T-cell (primary cell): Measurements from ENCODE around the gene HRNR. TPM values are rescaled to one million over a fixed set of nuclear protein-coding genes. Genes with fewer than 3 reads are reported as not detected.

Experiments
- ATAC-seq, 4 experiments: fragments of 200-7000 bp in 3 of 4; fragments of 150-1000 bp in 1 of 4; cut with Tn5 transposase; replicated peaks in 1 of 4; 1 replicate in 3 of 4; 2 replicates in 1 of 4; pipeline ENCODE4 v1.10.0; 2021; ENCODE audit warnings: moderate library complexity in 3 of 4, mild to moderate bottlenecking in 2 of 4, moderate number of reproducible peaks in 1 of 4
- CTCF ChIA-PET, 2 donors: fragments of 300-600 bp; sonication (Branson Sonifier 250); formaldehyde crosslinking; loops; one replicate each; lab custom pipeline; 2022; ENCODE audit warnings: antibody characterized with exemption in 2 of 2; lab: Charles Lee
- POLR2A ChIA-PET, 2 donors: fragments of 300-600 bp; sonication (Branson Sonifier 250); formaldehyde crosslinking; loops; one replicate each; lab custom pipeline; 2022; ENCODE audit warnings: antibody characterized with exemption in 2 of 2; lab: Charles Lee
- DNase-seq, 35 experiments: peaks; one replicate each; pipeline versions ENCODE4 v3.0.0 to v3.0.0-alpha.2; 2013 to 2023
- H3K27ac ChIP-seq: one replicate; pipeline ENCODE4 v1.5.1; 2013; ENCODE audit warnings: low read length
- H3K27me3 ChIP-seq, 2 experiments: replicated peaks in 1 of 2; 1 replicate in 1 of 2; 2 replicates in 1 of 2; pipeline versions ENCODE4 v1.6.1 to v1.7.0; 2013; ENCODE audit warnings: low read length in 1 of 2, mixed read lengths in 1 of 2; ENCODE audit not compliant: control insufficient read depth in 2 of 2, insufficient read depth in 2 of 2; ENCODE audit errors: extremely low read depth in 1 of 2
- H3K36me3 ChIP-seq, 2 donors: 1 replicate in 1 of 2; 2 replicates in 1 of 2; pipeline versions ENCODE4 v1.6.1 to v1.7.0; 2013; ENCODE audit warnings: low read length in 1 of 2; ENCODE audit not compliant: control insufficient read depth in 2 of 2, insufficient read depth in 1 of 2; ENCODE audit errors: extremely low read depth in 1 of 2
- H3K4me1 ChIP-seq, 2 experiments: 1 replicate in 1 of 2; 2 replicates in 1 of 2; pipeline versions ENCODE4 v1.6.1 to v1.7.0; 2013; ENCODE audit warnings: low read length in 2 of 2, mixed read lengths in 1 of 2; ENCODE audit not compliant: insufficient read depth in 2 of 2, control insufficient read depth in 1 of 2; ENCODE audit errors: extremely low read depth in 1 of 2
- H3K4me3 ChIP-seq, 2 donors: 1 replicate in 1 of 2; 2 replicates in 1 of 2; pipeline versions ENCODE4 v1.5.1 to v1.7.0; 2013; ENCODE audit warnings: mild to moderate bottlenecking in 2 of 2, low read length in 1 of 2, moderate library complexity in 1 of 2; ENCODE audit not compliant: control insufficient read depth in 1 of 2; ENCODE audit errors: extremely low read depth in 1 of 2
- H3K9me3 ChIP-seq: 2 replicates; pipeline ENCODE4 v1.7.0; 2013
- H3K27ac Mint-ChIP-seq, 2 donors: one replicate each; pipeline ENCODE4 v1.8.0; 2020 to 2021; ENCODE audit warnings: mild to moderate bottlenecking in 2 of 2, mixed read lengths in 2 of 2
- H3K27me3 Mint-ChIP-seq, 2 donors: one replicate each; pipeline ENCODE4 v1.8.0; 2021 to 2022; ENCODE audit warnings: mixed read lengths in 2 of 2
- H3K36me3 Mint-ChIP-seq: one replicate; pipeline ENCODE4 v1.8.0; 2021; ENCODE audit warnings: mixed read lengths
- H3K4me1 Mint-ChIP-seq, 3 donors: one replicate each; pipeline ENCODE4 v1.8.0; 2020 to 2022; ENCODE audit warnings: mixed read lengths in 3 of 3, mild to moderate bottlenecking in 1 of 3
- H3K4me3 Mint-ChIP-seq, 3 donors: one replicate each; pipeline ENCODE4 v1.8.0; 2020 to 2022; ENCODE audit warnings: mild to moderate bottlenecking in 3 of 3, mixed read lengths in 3 of 3, moderate library complexity in 3 of 3
- H3K9me3 Mint-ChIP-seq, 3 donors: one replicate each; pipeline ENCODE4 v1.8.0; 2020 to 2022; ENCODE audit warnings: mixed read lengths in 3 of 3
- WGBS: methylation state at CpG from one replicate; pipeline ENCODE4 v1.1.5; 2013; ENCODE audit warnings: missing lambda C conversion rate; ENCODE audit not compliant: insufficient coverage; 5-methylcytosine and 5-hydroxymethylcytosine counted together
- total RNA-seq, 35 experiments: library from RNA in 6 of 35; stranded (reverse) in 6 of 35; fragments of 120-200 nt in 1 of 35; gene quantifications; one replicate each; pipeline versions ENCODE4 v1.2.1 to v1.2.4 and lab custom pipeline; 2013 to 2026

HRNR gene
- total RNA-seq, 5 donors from 2014 or later (not counting 1 experiment from before 2014, with no cell fraction given) = not detected

DNA sequence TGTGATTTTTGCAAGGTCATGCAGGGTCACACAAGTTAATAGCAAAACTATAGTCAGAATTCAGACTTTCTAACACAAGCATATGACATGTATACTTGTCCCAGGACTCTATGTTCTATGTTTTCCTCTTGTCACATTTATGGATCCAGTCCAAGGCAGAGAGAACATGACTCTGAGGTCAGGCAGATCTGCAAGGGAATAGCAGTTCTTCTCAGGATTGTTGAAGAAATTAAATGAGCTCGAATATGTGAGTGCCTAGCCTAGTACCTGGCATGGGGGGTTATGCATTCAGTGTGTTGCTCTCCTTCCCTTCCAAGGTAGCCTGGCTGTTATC, 55.5 kb downstream of the HRNR start:
- WGBS = 30% methylated on average over 1 of the region's 1 CpG
- Mint-ChIP-seq H3K9me3 (no peaks in the 10 kb centered on the region), H3K27me3 (peaks cover 3 to 10% of the 10 kb centered on the region in 2 donors), H3K4me3 (no peak overlapping the region), H3K27ac (no peak overlapping the region), H3K36me3 (no peaks in the 10 kb centered on the region), H3K4me1 (peaks cover 8 to 10% (median 9%) of the 10 kb centered on the region in 3 donors)
- Histone ChIP-seq H3K4me1 (no peaks in the 10 kb centered on the region), H3K27me3 (no peaks in the 10 kb centered on the region), H3K27ac (no peak overlapping the region), H3K36me3 (no peaks in the 10 kb centered on the region), H3K4me3 (no peak overlapping the region), H3K9me3 (no peaks in the 10 kb centered on the region)
- ATAC-seq (no peak), DNase-seq (no peak)
- ChIA-PET POLR2A (no interaction called here), CTCF (no interaction called here)

DNA sequence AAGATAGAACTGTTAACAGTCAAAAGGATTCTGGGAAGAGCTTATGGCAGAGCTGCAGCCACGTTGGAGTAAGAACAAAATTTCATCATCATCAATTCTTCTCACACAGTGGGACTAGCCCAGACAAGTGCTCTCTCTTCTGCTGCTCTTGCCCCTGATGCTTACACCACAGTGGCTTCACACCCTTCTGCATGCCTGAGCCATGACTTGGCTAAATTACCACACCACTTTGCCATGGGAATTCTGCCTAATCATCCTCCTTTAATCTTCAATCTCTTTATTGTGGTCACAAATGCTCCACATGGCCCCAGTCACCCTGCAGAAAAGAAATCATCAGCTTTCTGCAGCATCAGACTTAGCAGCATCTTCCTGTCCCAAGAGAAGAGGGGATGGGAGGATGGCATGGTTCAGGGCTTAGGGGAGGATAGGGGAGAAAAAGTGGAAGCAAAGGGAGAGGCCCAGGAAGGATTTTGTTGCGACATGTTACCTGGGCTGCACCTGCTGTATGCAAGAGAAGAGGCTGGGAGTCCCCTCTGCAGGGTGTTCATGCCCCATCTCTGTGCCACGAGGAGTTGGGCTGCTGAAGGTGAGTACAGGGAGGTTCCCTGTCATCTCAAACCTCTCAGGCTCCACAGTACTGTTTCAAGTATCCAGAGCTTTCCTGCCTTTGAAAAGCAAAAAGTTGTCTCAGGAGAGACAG, 56.0 kb downstream of the HRNR start:
- Histone ChIP-seq H3K27ac (no peak overlapping the region), H3K27me3 (no peaks in the 10 kb centered on the region), H3K36me3 (no peaks in the 10 kb centered on the region), H3K4me3 (no peak overlapping the region), H3K4me1 (no peaks in the 10 kb centered on the region), H3K9me3 (no peaks in the 10 kb centered on the region)
- Mint-ChIP-seq H3K27me3 (peaks cover 3 to 10% of the 10 kb centered on the region in 2 donors), H3K27ac (no peak overlapping the region), H3K9me3 (no peaks in the 10 kb centered on the region), H3K4me3 (no peak overlapping the region), H3K4me1 (peaks cover 8 to 10% (median 9%) of the 10 kb centered on the region in 3 donors), H3K36me3 (no peaks in the 10 kb centered on the region)
- ATAC-seq (no peak), DNase-seq (no peak)
- 43% methylated on average over 1 of the region's 3 CpGs for WGBS
- ChIA-PET POLR2A (no interaction called here), CTCF (no interaction called here)

DNA sequence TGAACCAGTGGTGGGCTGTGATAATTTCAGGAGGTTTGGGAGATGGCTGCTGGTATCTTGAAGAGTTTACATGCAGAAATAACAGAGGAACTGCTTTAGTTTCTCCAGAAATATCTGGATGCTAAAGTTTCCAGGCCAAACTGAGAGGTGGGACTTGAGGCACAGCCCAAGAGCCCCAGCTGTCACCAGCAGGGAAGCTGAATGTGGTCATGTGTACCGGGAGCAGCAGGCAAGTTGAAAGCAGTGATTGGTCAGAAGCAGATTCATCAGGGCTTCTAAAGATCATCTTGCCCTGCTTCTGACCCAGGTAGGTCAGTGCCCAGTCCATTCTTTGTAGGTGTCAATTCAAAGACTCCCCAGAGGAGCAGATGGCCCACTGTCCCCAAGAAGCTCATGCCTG, 57.0 kb downstream of the HRNR start:
- no peaks in the 10 kb centered on the region for H3K4me1 ChIP-seq
- no peaks in the 10 kb centered on the region for H3K27me3 ChIP-seq
- no peaks in the 10 kb centered on the region for H3K36me3 ChIP-seq
- no peak overlapping the region for H3K27ac ChIP-seq
- no peak overlapping the region for H3K27ac Mint-ChIP-seq
- no peaks in the 10 kb centered on the region for H3K36me3 Mint-ChIP-seq
- no peak overlapping the region for H3K4me3 Mint-ChIP-seq
- H3K27me3 Mint-ChIP-seq = peaks cover 3 to 10% of the 10 kb centered on the region in 2 donors
- H3K4me3 ChIP-seq = no peak overlapping the region
- POLR2A ChIA-PET = interaction anchor here in 1 of 2 donors (0.7 kb wide), 1 partner anchor 512 kb away, joined by 3 read pairs; no protein-coding TSS in a partner anchor
- 10% methylated on average over 1 of the region's 1 CpG for WGBS
- ATAC-seq (no peak), DNase-seq (no peak)
- no peaks in the 10 kb centered on the region for H3K9me3 ChIP-seq
- CTCF ChIA-PET = interaction anchor here in 1 of 2 donors (1.1 kb wide), 1 partner anchor 57 kb away, joined by 3 read pairs; no protein-coding TSS in a partner anchor
- H3K9me3 Mint-ChIP-seq = no peaks in the 10 kb centered on the region
- peaks cover 8 to 10% (median 9%) of the 10 kb centered on the region in 3 donors for H3K4me1 Mint-ChIP-seq

DNA sequence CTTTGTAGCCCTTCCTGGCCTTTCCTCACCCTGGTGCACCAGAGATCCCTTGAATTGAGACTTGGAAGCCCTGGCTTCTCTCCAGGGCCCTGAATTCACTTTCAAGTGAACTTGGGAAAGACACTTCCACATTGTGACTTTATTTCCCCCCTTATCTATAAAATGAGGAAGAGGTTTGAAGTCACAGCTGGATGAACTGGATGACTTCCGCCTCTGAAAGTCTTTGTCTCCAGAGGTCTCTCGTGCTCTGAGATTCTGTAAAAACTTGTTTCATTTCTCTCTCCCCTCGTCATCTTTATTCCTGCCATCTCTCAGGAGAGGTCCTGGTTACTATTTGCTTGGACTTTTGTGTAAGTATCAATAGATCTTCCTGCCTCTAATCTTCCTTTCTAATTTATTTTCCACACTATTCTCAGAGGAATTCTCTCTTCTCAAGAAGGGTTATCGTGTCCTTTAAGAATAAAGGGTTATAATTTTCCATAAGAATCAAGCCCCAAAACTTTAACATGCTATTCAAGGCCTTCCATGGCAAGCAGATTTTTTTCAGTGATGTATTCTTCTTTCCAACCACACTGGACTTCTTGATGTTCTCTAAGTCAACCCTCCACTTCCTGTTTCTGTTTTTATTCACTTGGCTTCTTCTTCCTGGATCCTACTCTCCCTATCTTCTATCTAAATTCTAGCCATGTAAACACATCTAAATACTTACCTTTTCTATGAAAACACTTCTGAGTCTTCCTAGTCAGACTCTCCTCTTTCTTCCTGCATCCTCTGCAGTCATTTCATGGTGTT, 58.5 kb downstream of the HRNR start:
- 100% methylated on average over 1 of the region's 4 CpGs for WGBS
- no peaks in the 10 kb centered on the region for H3K36me3 Mint-ChIP-seq
- no peaks in the 10 kb centered on the region for H3K9me3 Mint-ChIP-seq
- H3K4me3 Mint-ChIP-seq = no peak overlapping the region
- H3K27ac Mint-ChIP-seq = no peak overlapping the region
- no peak for DNase-seq
- no peak overlapping the region for H3K4me3 ChIP-seq
- no peaks in the 10 kb centered on the region for H3K9me3 ChIP-seq
- H3K27me3 Mint-ChIP-seq = peaks cover 3 to 10% of the 10 kb centered on the region in 2 donors
- no peak for ATAC-seq
- no peaks in the 10 kb centered on the region for H3K36me3 ChIP-seq
- no peaks in the 10 kb centered on the region for H3K27me3 ChIP-seq
- H3K4me1 Mint-ChIP-seq = peaks cover 8 to 10% (median 9%) of the 10 kb centered on the region in 3 donors
- ChIA-PET CTCF (interaction anchor here (0.6 to 1.1 kb wide), 2 partner anchors 56 to 230 kb away, joined by 3 read pairs; no protein-coding TSS in a partner anchor), POLR2A (no interaction called here)
- H3K4me1 ChIP-seq = no peaks in the 10 kb centered on the region
- no peak overlapping the region for H3K27ac ChIP-seq

DNA sequence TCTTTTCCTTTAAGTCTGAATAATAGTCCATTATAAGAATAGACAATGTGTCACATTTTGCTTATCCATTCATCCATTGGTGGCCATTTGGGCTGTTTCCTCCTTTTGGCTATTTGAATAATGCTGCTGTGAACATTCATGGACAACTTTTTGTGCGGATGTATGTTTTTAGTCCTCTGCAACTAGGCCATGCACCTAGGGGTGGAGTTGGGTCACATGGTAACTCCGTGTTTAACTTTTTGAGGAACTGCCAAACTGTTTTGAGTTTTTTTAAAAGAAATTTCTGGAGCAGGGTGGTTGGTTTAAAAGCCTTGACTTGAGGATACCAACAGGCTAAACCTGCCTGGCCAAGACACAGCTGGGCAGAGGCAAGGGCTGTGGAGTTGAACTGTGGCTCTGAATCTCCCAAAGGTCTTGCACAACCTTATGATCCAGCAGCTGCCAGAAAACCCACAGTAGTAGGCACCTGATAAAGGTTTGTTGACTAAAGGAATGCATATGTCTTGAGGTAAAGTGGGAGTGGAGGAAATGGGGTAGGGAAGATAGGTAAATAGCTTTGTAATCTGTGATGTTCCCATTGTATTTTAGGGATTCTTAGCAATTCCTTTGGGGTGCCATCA, 59.4 kb downstream of the HRNR start:
- H3K27me3 Mint-ChIP-seq = peaks cover 6 to 10% of the 10 kb centered on the region in 2 donors
- POLR2A ChIA-PET = no interaction called here
- ATAC-seq = no peak

DNA sequence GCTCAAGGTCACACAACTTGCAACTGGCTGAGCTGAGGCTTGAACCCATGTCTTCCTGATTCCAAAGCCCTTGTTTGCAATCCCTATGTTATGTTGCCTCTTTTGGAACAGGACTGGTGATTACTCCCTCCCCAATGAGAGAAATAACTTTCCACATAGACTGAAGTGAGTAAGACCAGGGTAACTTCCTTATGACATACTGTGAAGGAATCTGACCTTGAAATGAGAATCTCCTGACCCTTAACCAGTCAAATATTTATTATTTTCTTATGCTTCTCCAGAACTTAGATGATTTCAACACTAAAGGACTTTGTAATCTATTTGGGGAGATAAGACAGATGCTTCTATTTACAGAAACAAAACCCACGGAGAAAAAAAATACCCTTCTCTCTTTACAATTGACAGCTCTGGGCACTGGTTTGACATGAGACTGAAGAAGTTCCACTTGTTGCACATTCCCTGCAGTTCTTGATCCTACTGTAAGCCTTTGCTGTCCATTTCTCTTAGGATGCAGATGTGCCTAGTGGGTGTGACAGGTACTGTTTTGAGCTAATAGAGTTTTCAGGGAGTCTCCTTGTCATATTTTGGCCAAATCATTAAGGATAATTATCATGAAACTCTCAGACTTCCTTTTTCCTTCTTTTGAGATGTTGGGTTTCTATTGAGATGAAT, 61.1 kb downstream of the HRNR start:
- Histone ChIP-seq H3K27ac (no peak overlapping the region), H3K36me3 (no peaks in the 10 kb centered on the region), H3K27me3 (no peaks in the 10 kb centered on the region), H3K9me3 (no peaks in the 10 kb centered on the region), H3K4me1 (no peaks in the 10 kb centered on the region), H3K4me3 (no peak overlapping the region)
- Mint-ChIP-seq H3K36me3 (no peaks in the 10 kb centered on the region), H3K9me3 (no peaks in the 10 kb centered on the region), H3K27ac (no peak overlapping the region), H3K4me3 (no peak overlapping the region), H3K4me1 (peaks cover 8 to 10% (median 9%) of the 10 kb centered on the region in 3 donors), H3K27me3 (peaks cover 6 to 10% of the 10 kb centered on the region in 2 donors)
- ATAC-seq (no peak), DNase-seq (no peak)
- CTCF ChIA-PET = no interaction called here
- POLR2A ChIA-PET = no interaction called here
- no CpG with 5 or more reads among the region's 1 CpG for WGBS

More for the DNA sequence above, 59.4 kb downstream of the HRNR start:
- 78% methylated on average over 1 of the region's 2 CpGs for WGBS
- Histone ChIP-seq H3K27me3 (no peaks in the 10 kb centered on the region), H3K36me3 (no peaks in the 10 kb centered on the region), H3K4me1 (no peaks in the 10 kb centered on the region), H3K9me3 (no peaks in the 10 kb centered on the region), H3K4me3 (no peak overlapping the region), H3K27ac (no peak overlapping the region)
- peaks cover 8 to 10% (median 9%) of the 10 kb centered on the region in 3 donors for H3K4me1 Mint-ChIP-seq
- no peak overlapping the region for H3K4me3 Mint-ChIP-seq
- no peak overlapping the region for H3K27ac Mint-ChIP-seq
- H3K9me3 Mint-ChIP-seq = no peaks in the 10 kb centered on the region
- no peak for DNase-seq
- H3K36me3 Mint-ChIP-seq = no peaks in the 10 kb centered on the region
- CTCF ChIA-PET = interaction anchor here in 1 of 2 donors (0.6 kb wide), 2 partner anchors 152 to 229 kb away, joined by 3 read pairs; no protein-coding TSS in a partner anchor
